NCI-H2227 (cell line): ENCODE measurements around the gene TREH.
"Not testable (repeated sequence)": the region's sequence is repeated elsewhere in the genome, so short reads cannot be mapped to it uniquely, and the experiment has no call there.

Source experiments
- DNase-seq: peaks from one replicate; lab custom pipeline; 2025; ENCODE audit not compliant: unreplicated experiment; lab: John Stamatoyannopoulos, UW

Gene TREH

GRCh38 chr11:118615282-118615975, 64.0 kb downstream of the TREH start:
- DNase-seq = no peak

GRCh38 chr11:118614511-118614910, 64.9 kb downstream of the TREH start:
- no peak for DNase-seq

- DNase-seq = no peak
Observed at GRCh38 chr11:118612378-118612777, 67.1 kb downstream of the TREH start.

DNA sequence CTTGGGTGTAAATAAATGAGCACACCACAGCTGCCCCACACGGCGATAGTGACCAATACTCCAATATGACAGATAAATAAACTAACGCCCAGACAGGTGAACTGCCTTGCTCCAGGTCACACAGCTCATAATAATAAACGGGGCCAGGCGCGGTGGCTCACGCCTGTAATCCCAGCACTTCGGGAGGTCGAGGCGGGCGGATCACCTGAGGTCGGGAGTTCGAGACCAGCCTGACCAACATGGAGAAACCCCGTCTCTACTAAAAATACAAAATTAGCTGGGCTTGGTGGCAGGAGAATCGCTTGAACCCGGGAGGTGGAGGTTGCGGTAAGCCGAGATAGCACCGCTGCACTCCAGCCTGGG, 68.0 kb downstream of the TREH start:
- not testable (repeated sequence) for DNase-seq

GRCh38 chr11:118610773-118611432, 68.5 kb downstream of the TREH start:
- no peak for DNase-seq

DNA sequence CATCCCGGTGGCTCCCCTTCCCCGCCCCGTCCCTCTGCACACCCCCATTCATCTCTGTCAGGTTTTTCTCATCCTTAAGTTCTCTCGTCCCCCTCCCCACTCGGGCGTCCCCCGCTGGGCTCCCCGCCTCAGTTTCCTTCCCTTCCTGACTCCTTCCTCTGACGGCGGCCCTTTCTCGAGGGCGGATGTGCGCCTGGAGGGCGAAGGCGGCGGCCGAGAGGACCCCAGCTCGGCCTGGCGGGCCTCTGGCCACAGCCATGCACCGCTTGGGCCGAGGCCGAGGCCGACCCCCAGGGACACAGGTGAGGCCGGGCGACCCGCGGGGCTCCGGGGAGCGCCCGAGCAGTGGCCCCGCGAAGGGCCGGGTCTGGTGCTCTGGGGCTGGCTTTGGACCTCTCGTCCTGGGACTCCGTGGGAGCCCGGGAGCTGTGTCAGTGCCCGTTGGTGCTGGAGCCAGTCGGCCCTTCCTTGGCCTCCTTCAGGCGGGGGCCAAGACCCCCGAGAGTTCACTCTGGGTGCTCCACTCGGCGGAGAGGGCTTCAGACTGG, 69.2 kb downstream of the TREH start:
- no peak for DNase-seq

GRCh38 chr11:118609380-118610224, 69.8 kb downstream of the TREH start:
- DNase-seq = no peak

GRCh38 chr11:118608360-118609227, 70.9 kb downstream of the TREH start:
- peak; percentile 28 for DNase-seq

- peak; percentile 35 for DNase-seq
Observed at GRCh38 chr11:118607401-118608359, 71.8 kb downstream of the TREH start, which contains the start of gene PHLDB1. TSS of gene PHLDB1 (plus strand) at chr11:118607615. CDS start at chr11:118613837, 6,222 bp downstream.
